Activated CD8-positive, alpha-beta T cell treated with anti-CD3 and anti-CD28 coated beads for 36 hours (primary cell): ENCODE measurements around the gene SLC43A2. TPM values are rescaled to one million over a fixed set of nuclear protein-coding genes. Genes with fewer than 3 reads are reported as not detected.

Experiments
- ATAC-seq: fragments of 200-7000 bp; cut with Tn5 transposase; one replicate; pipeline ENCODE4 v1.10.0; 2021; ENCODE audit warnings: mild to moderate bottlenecking, moderate library complexity
- CTCF ChIA-PET: fragments of 350-600 bp; sonication (Branson Sonifier 250); formaldehyde crosslinking; loops from one replicate; lab custom pipeline; 2021; ENCODE audit warnings: antibody characterized with exemption; lab: Charles Lee
- POLR2A ChIA-PET: fragments of 350-600 bp; sonication (Branson Sonifier 250); formaldehyde crosslinking; loops from one replicate; lab custom pipeline; 2021; ENCODE audit warnings: antibody characterized with exemption; lab: Charles Lee
- DNase-seq: peaks from one replicate; pipeline ENCODE4 v3.0.0-alpha.2; 2020
- H3K27ac Mint-ChIP-seq: one replicate; pipeline ENCODE4 v1.8.0; 2021; ENCODE audit warnings: mild to moderate bottlenecking, mixed read lengths
- H3K27me3 Mint-ChIP-seq: one replicate; pipeline ENCODE4 v1.8.0; 2021; ENCODE audit warnings: mixed read lengths
- H3K36me3 Mint-ChIP-seq: one replicate; pipeline ENCODE4 v1.8.0; 2021; ENCODE audit warnings: low read depth, mixed read lengths
- H3K4me1 Mint-ChIP-seq: one replicate; pipeline ENCODE4 v1.8.0; 2021; ENCODE audit warnings: low read depth, mixed read lengths
- H3K4me3 Mint-ChIP-seq: one replicate; pipeline ENCODE4 v1.8.0; 2021; ENCODE audit warnings: mild to moderate bottlenecking, moderate library complexity, mixed read lengths
- H3K9me3 Mint-ChIP-seq: one replicate; pipeline ENCODE4 v1.8.0; 2021; ENCODE audit warnings: mixed read lengths
- CTCF ChIP-seq: fragments of 200-600 bp; IDR thresholded peaks from one replicate; pipeline ENCODE4 v1.8.0; 2022; ENCODE audit warnings: antibody characterized with exemption, mild to moderate bottlenecking
- intact Hi-C: fragments of 100-400 bp; cut with micrococcal nuclease; formaldehyde crosslinking; loops from one replicate; pipeline ENCODE4 v1.10.0; 2022
- total RNA-seq, 2 experiments: library from RNA; stranded (reverse); gene quantifications; one replicate each; pipeline ENCODE4 v1.2.3, GENCODE V29; 2021

Gene SLC43A2
- total RNA-seq, 2 experiments from 2014 or later, result 5.6 to 5.7 TPM

- no peaks in the 10 kb centered on the region for H3K27me3 Mint-ChIP-seq
- H3K9me3 Mint-ChIP-seq, result no peaks in the 10 kb centered on the region
- ChIA-PET CTCF (no interaction called here), POLR2A (interaction anchor here (0.6 kb wide), 1 partner anchor 230 kb away, joined by 3 read pairs; no protein-coding TSS in a partner anchor)
- no peak overlapping the region for H3K27ac Mint-ChIP-seq
- TF ChIP-seq CTCF, result no peak
- intact Hi-C loops, result no loop called here
- no peak for ATAC-seq
- H3K4me3 Mint-ChIP-seq, result no peak overlapping the region
- no peak for DNase-seq
- H3K36me3 Mint-ChIP-seq, result no peaks in the 10 kb centered on the region
- H3K4me1 Mint-ChIP-seq, result peaks cover 17% of the 10 kb centered on the region
Measured at GRCh38 chr17:1588821-1589585, 39.6 kb downstream of the SLC43A2 start.

GRCh38 chr17:1584167-1584566 lies 44.5 kb downstream of the SLC43A2 start:
- H3K9me3 Mint-ChIP-seq, result no peaks in the 10 kb centered on the region
- no peaks in the 10 kb centered on the region for H3K36me3 Mint-ChIP-seq
- no peak for TF ChIP-seq CTCF
- H3K27ac Mint-ChIP-seq, result no peak overlapping the region
- no peak for ATAC-seq
- intact Hi-C loops, result no loop called here
- H3K4me1 Mint-ChIP-seq, result no peaks in the 10 kb centered on the region
- no peak overlapping the region for H3K4me3 Mint-ChIP-seq
- DNase-seq, result no peak
- CTCF ChIA-PET, result interaction anchor here (1.1 kb wide), 1 partner anchor 10 kb away, joined by 4 read pairs; no protein-coding TSS in a partner anchor
- H3K27me3 Mint-ChIP-seq, result no peaks in the 10 kb centered on the region
- POLR2A ChIA-PET, result no interaction called here

- DNase-seq (no peak), ATAC-seq (no peak)
- CTCF ChIA-PET, result interaction anchor here (1.1 to 1.4 kb wide), 2 partner anchors 10 kb away, joined by 4 to 5 read pairs; no protein-coding TSS in a partner anchor
- TF ChIP-seq CTCF, result no peak
- Mint-ChIP-seq H3K4me3 (no peak overlapping the region), H3K27ac (no peak overlapping the region), H3K9me3 (no peaks in the 10 kb centered on the region), H3K4me1 (no peaks in the 10 kb centered on the region), H3K36me3 (no peaks in the 10 kb centered on the region), H3K27me3 (no peaks in the 10 kb centered on the region)
- POLR2A ChIA-PET, result no interaction called here
- intact Hi-C loops, result no loop called here
Measured at GRCh38 chr17:1583556-1583955, 45.1 kb downstream of the SLC43A2 start.

DNA sequence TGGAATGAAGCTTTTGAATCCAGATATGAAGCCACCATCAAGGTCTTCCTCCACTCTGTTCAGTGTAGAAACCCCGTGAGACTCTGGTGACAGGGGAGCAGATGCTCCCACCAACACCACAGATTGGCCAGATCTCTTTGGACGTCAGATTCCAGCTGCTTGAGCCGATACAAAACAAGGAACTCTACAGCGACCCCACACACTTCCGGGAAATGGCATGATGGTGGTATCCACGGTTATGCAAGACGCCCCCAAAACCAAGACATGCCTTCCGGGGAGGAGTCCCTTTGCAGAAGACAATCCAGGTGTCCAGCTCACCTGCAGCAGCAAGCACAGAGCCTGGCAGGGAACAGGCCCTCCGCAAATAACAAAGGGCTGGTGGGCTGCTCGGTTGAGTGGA lies 46.3 kb downstream of the SLC43A2 start:
- POLR2A ChIA-PET, result interaction anchor here (0.9 to 1.2 kb wide), 2 partner anchors 8 to 31 kb away, joined by 3 read pairs; no protein-coding TSS in a partner anchor

More for the DNA sequence above, 46.3 kb downstream of the SLC43A2 start:
- CTCF ChIA-PET, result interaction anchor here (0.7 to 1.4 kb wide), 3 partner anchors 9 to 48 kb away, joined by 3 to 6 read pairs (median 5); no protein-coding TSS in a partner anchor
- H3K9me3 Mint-ChIP-seq, result no peaks in the 10 kb centered on the region
- no peak for DNase-seq
- TF ChIP-seq CTCF, result no peak
- no peaks in the 10 kb centered on the region for H3K27me3 Mint-ChIP-seq
- no peak overlapping the region for H3K4me3 Mint-ChIP-seq
- ATAC-seq, result no peak
- intact Hi-C loops, result no loop called here
- peaks cover 4% of the 10 kb centered on the region for H3K4me1 Mint-ChIP-seq
- no peaks in the 10 kb centered on the region for H3K36me3 Mint-ChIP-seq
- H3K27ac Mint-ChIP-seq, result no peak overlapping the region
